Adrenal gland (tissue), 5 donors: ENCODE results near the gene NCF4.

Experiments
- POLR2A ChIP-seq, 2 donors: fragments of 450-650 bp; IDR thresholded peaks; one replicate each; pipeline ENCODE4 v1.6.1; 2017; ENCODE audit warnings: antibody characterized with exemption in 2 of 2, mild to moderate bottlenecking in 2 of 2, moderate library complexity in 1 of 2
- TF ChIP-seq, protein P1 (sequence below), 6 experiments: fragments of 450-650 bp in 4 of 6; fragments of 200-600 bp in 2 of 6; sonication (generic) in 1 of 6; IDR thresholded peaks; 1 replicate in 5 of 6; 2 replicates in 1 of 6; pipeline versions ENCODE4 v1.5.1 to v1.8.0; 2016 to 2021; ENCODE audit warnings: antibody characterized with exemption in 6 of 6, mild to moderate bottlenecking in 2 of 6, moderate library complexity in 1 of 6
- donor health status: DM: no; HTN: no; CAD: no.

- TF ChIP-seq, protein P1, sequence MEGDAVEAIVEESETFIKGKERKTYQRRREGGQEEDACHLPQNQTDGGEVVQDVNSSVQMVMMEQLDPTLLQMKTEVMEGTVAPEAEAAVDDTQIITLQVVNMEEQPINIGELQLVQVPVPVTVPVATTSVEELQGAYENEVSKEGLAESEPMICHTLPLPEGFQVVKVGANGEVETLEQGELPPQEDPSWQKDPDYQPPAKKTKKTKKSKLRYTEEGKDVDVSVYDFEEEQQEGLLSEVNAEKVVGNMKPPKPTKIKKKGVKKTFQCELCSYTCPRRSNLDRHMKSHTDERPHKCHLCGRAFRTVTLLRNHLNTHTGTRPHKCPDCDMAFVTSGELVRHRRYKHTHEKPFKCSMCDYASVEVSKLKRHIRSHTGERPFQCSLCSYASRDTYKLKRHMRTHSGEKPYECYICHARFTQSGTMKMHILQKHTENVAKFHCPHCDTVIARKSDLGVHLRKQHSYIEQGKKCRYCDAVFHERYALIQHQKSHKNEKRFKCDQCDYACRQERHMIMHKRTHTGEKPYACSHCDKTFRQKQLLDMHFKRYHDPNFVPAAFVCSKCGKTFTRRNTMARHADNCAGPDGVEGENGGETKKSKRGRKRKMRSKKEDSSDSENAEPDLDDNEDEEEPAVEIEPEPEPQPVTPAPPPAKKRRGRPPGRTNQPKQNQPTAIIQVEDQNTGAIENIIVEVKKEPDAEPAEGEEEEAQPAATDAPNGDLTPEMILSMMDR (IDR thresholded peaks at IDR 0.05), result no peak
- TF ChIP-seq POLR2A (IDR thresholded peaks at IDR 0.05), result no peak
Measured at GRCh38 chr22:36871669-36872081, 10.9 kb downstream of the NCF4 start.
